ENCODE measurements around the gene TMEM135. TPM values are rescaled to one million over a fixed set of nuclear protein-coding genes. Genes with fewer than 3 reads are reported as not detected.
A peak's percentile ranks its signal among the peaks of the same experiment; 100 is the strongest.

The TMEM135 gene
- total RNA-seq, 2 experiments from 2014 or later: 37.2 to 39.8 TPM

GRCh38 chr11:87286338-87286737 is 248.6 kb downstream of the TMEM135 start:
- DNase-seq: no peak
- ChIA-PET POLR2A (no interaction called here), CTCF (interaction anchor here (1.2 kb wide), 1 partner anchor 21 kb away, joined by 3 read pairs; no protein-coding TSS in a partner anchor)
- no peaks in the 10 kb centered on the region for H3K9me3 Mint-ChIP-seq (ENCODE audit: insufficient read depth)
- no peaks in the 10 kb centered on the region for H3K27me3 Mint-ChIP-seq (ENCODE audit: low read depth)
- H3K36me3 Mint-ChIP-seq (ENCODE audit: low read depth): peaks cover 5% of the 10 kb centered on the region
- H3K27ac Mint-ChIP-seq: no peak overlapping the region
- H3K4me1 Mint-ChIP-seq (ENCODE audit: low read depth): no peaks in the 10 kb centered on the region
- no peak for ATAC-seq
- no peak overlapping the region for H3K4me3 Mint-ChIP-seq

GRCh38 chr11:87290304-87290922 is 252.7 kb downstream of the TMEM135 start:
- peaks cover 3% of the 10 kb centered on the region for H3K36me3 Mint-ChIP-seq (ENCODE audit: low read depth)
- H3K4me1 Mint-ChIP-seq (ENCODE audit: low read depth): no peaks in the 10 kb centered on the region
- H3K27ac Mint-ChIP-seq: no peak overlapping the region
- ChIA-PET CTCF (interaction anchor here (0.6 to 3.1 kb wide), 5 partner anchors 295 to 355 kb away, joined by 3 to 13 read pairs (median 3); no protein-coding TSS in a partner anchor), POLR2A (no interaction called here)
- H3K9me3 Mint-ChIP-seq (ENCODE audit: insufficient read depth): no peaks in the 10 kb centered on the region
- H3K27me3 Mint-ChIP-seq (ENCODE audit: low read depth): no peaks in the 10 kb centered on the region
- ATAC-seq: no peak
- DNase-seq: no peak
- no peak overlapping the region for H3K4me3 Mint-ChIP-seq

- Mint-ChIP-seq H3K4me3 (no peak overlapping the region), H3K27ac (no peak overlapping the region), H3K4me1 (ENCODE audit: low read depth) (no peaks in the 10 kb centered on the region), H3K27me3 (ENCODE audit: low read depth) (no peaks in the 10 kb centered on the region), H3K9me3 (ENCODE audit: insufficient read depth) (no peaks in the 10 kb centered on the region), H3K36me3 (ENCODE audit: low read depth) (no peaks in the 10 kb centered on the region)
- DNase-seq (no peak), ATAC-seq (no peak)
- ChIA-PET POLR2A (no interaction called here), CTCF (no interaction called here)
Measured at GRCh38 chr11:87292598-87292997, 254.9 kb downstream of the TMEM135 start.

GRCh38 chr11:87295237-87295636 is 257.5 kb downstream of the TMEM135 start:
- DNase-seq (no peak), ATAC-seq (no peak)
- H3K27ac Mint-ChIP-seq: no peak overlapping the region
- H3K9me3 Mint-ChIP-seq (ENCODE audit: insufficient read depth): no peaks in the 10 kb centered on the region
- no peak overlapping the region for H3K4me3 Mint-ChIP-seq
- ChIA-PET CTCF (interaction anchor here (1.0 kb wide), 1 partner anchor 356 kb away, joined by 3 read pairs; no protein-coding TSS in a partner anchor), POLR2A (no interaction called here)
- H3K4me1 Mint-ChIP-seq (ENCODE audit: low read depth): peaks cover 11% of the 10 kb centered on the region
- no peaks in the 10 kb centered on the region for H3K36me3 Mint-ChIP-seq (ENCODE audit: low read depth)
- H3K27me3 Mint-ChIP-seq (ENCODE audit: low read depth): no peaks in the 10 kb centered on the region

GRCh38 chr11:87296627-87297026 is 258.9 kb downstream of the TMEM135 start:
- ChIA-PET POLR2A (no interaction called here), CTCF (no interaction called here)
- DNase-seq (no peak), ATAC-seq (no peak)
- H3K27me3 Mint-ChIP-seq (ENCODE audit: low read depth): no peaks in the 10 kb centered on the region
- H3K4me1 Mint-ChIP-seq (ENCODE audit: low read depth): peaks cover 11% of the 10 kb centered on the region
- H3K36me3 Mint-ChIP-seq (ENCODE audit: low read depth): no peaks in the 10 kb centered on the region
- no peaks in the 10 kb centered on the region for H3K9me3 Mint-ChIP-seq (ENCODE audit: insufficient read depth)
- H3K27ac Mint-ChIP-seq: no peak overlapping the region
- no peak overlapping the region for H3K4me3 Mint-ChIP-seq

GRCh38 chr11:87298155-87298554 is 260.4 kb downstream of the TMEM135 start:
- Mint-ChIP-seq H3K4me1 (ENCODE audit: low read depth) (peaks cover 11% of the 10 kb centered on the region), H3K27me3 (ENCODE audit: low read depth) (no peaks in the 10 kb centered on the region), H3K36me3 (ENCODE audit: low read depth) (no peaks in the 10 kb centered on the region), H3K27ac (no peak overlapping the region), H3K9me3 (ENCODE audit: insufficient read depth) (no peaks in the 10 kb centered on the region), H3K4me3 (no peak overlapping the region)
- ATAC-seq: no peak
- ChIA-PET POLR2A (no interaction called here), CTCF (interaction anchor here (0.8 kb wide), 1 partner anchor 359 kb away, joined by 3 read pairs; no protein-coding TSS in a partner anchor)
- DNase-seq: no peak

GRCh38 chr11:87299041-87299481 is 261.3 kb downstream of the TMEM135 start:
- POLR2A ChIA-PET: no interaction called here
- Mint-ChIP-seq H3K4me3 (no peak overlapping the region), H3K9me3 (ENCODE audit: insufficient read depth) (no peaks in the 10 kb centered on the region), H3K27ac (no peak overlapping the region), H3K36me3 (ENCODE audit: low read depth) (no peaks in the 10 kb centered on the region), H3K4me1 (ENCODE audit: low read depth) (peaks cover 11% of the 10 kb centered on the region), H3K27me3 (ENCODE audit: low read depth) (no peaks in the 10 kb centered on the region)
- no peak for ATAC-seq
- CTCF ChIA-PET: interaction anchor here (2.4 kb wide), 1 partner anchor 359 kb away, joined by 12 read pairs; no protein-coding TSS in a partner anchor
- DNase-seq: no peak

- no peak overlapping the region for H3K4me3 Mint-ChIP-seq
- DNase-seq (no peak), ATAC-seq (no peak)
- H3K27ac Mint-ChIP-seq: no peak overlapping the region
- no peaks in the 10 kb centered on the region for H3K27me3 Mint-ChIP-seq (ENCODE audit: low read depth)
- no peaks in the 10 kb centered on the region for H3K9me3 Mint-ChIP-seq (ENCODE audit: insufficient read depth)
- H3K4me1 Mint-ChIP-seq (ENCODE audit: low read depth): peaks cover 11% of the 10 kb centered on the region
- ChIA-PET POLR2A (no interaction called here), CTCF (interaction anchor here (0.6 to 2.5 kb wide), 5 partner anchors 267 to 1153 kb away, joined by 4 to 12 read pairs (median 6); no protein-coding TSS in a partner anchor)
- H3K36me3 Mint-ChIP-seq (ENCODE audit: low read depth): no peaks in the 10 kb centered on the region
Measured at GRCh38 chr11:87300640-87301380, 263.1 kb downstream of the TMEM135 start.

GRCh38 chr11:87301785-87302540 is 264.2 kb downstream of the TMEM135 start:
- Mint-ChIP-seq H3K9me3 (ENCODE audit: insufficient read depth) (no peaks in the 10 kb centered on the region), H3K27me3 (ENCODE audit: low read depth) (no peaks in the 10 kb centered on the region), H3K4me1 (ENCODE audit: low read depth) (peaks cover 11% of the 10 kb centered on the region), H3K4me3 (no peak overlapping the region), H3K27ac (no peak overlapping the region), H3K36me3 (ENCODE audit: low read depth) (peaks cover 3% of the 10 kb centered on the region)
- no peak for ATAC-seq
- ChIA-PET CTCF (interaction anchor here (2.5 kb wide), 1 partner anchor 307 kb away, joined by 7 read pairs; no protein-coding TSS in a partner anchor), POLR2A (no interaction called here)
- DNase-seq: no peak

GRCh38 chr11:87304412-87304811 is 266.7 kb downstream of the TMEM135 start:
- DNase-seq (no peak), ATAC-seq (no peak)
- no peaks in the 10 kb centered on the region for H3K9me3 Mint-ChIP-seq (ENCODE audit: insufficient read depth)
- POLR2A ChIA-PET: no interaction called here
- H3K4me3 Mint-ChIP-seq: no peak overlapping the region
- CTCF ChIA-PET: no interaction called here
- H3K27ac Mint-ChIP-seq: no peak overlapping the region
- H3K36me3 Mint-ChIP-seq (ENCODE audit: low read depth): peaks cover 5% of the 10 kb centered on the region
- peaks cover 2% of the 10 kb centered on the region for H3K4me1 Mint-ChIP-seq (ENCODE audit: low read depth)
- H3K27me3 Mint-ChIP-seq (ENCODE audit: low read depth): no peaks in the 10 kb centered on the region

- ChIA-PET POLR2A (no interaction called here), CTCF (interaction anchor here (0.6 to 0.7 kb wide), 2 partner anchors 373 to 386 kb away, joined by 3 read pairs; no protein-coding TSS in a partner anchor)
- Mint-ChIP-seq H3K27ac (peak overlapping the region; percentile 15), H3K9me3 (ENCODE audit: insufficient read depth) (no peaks in the 10 kb centered on the region), H3K27me3 (ENCODE audit: low read depth) (no peaks in the 10 kb centered on the region), H3K36me3 (ENCODE audit: low read depth) (peaks cover 5% of the 10 kb centered on the region), H3K4me3 (no peak overlapping the region), H3K4me1 (ENCODE audit: low read depth) (no peaks in the 10 kb centered on the region)
- DNase-seq (no peak), ATAC-seq (no peak)
Measured at GRCh38 chr11:87306262-87306851, 268.6 kb downstream of the TMEM135 start.

Data from activated CD8-positive, alpha-beta T cell treated with anti-CD3 and anti-CD28 coated beads, Interleukin-2, amount 10 ng/mL, durations not matched to agents 7 days and 5 days (primary cell).